22Rv1 (cell line): ENCODE measurements around the gene ATXN7L3.

Experiments used
- H3K27ac ChIP-seq: fragments of 450-650 bp; 2 replicates; pipeline ENCODE4 v1.5.1; 2017
- ZFX ChIP-seq: fragments of 450-650 bp; IDR thresholded peaks from 2 replicates; pipeline ENCODE4 v1.6.1; 2017; ENCODE audit warnings: antibody characterized with exemption, borderline replicate concordance
- TF ChIP-seq, protein P1 (sequence below): fragments of 450-650 bp; IDR thresholded peaks from 2 replicates; pipeline ENCODE4 v1.5.1; 2017; ENCODE audit warnings: mild to moderate bottlenecking

ATXN7L3 gene

DNA sequence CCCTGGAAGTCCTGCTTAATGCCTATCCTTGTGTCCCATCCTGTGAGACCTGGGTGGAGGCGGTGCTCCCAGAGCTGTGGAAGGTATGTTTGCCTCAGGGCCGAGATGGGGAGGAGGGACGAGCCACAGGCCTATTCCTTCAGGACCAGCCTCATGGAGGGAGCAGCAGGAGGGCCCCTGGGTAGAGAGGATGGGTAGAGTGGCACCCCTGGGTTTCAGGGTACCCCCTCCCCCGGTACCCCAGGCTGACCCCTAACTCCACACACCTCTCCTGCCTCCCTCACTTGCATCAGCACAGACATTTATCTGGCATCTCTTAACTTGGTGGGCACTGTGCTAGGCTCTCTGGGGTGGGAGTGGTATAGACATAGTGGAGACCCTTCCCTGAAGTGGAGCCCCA lies 22.0 kb downstream of the ATXN7L3 start:
- H3K27ac ChIP-seq: no peak overlapping the region

DNA sequence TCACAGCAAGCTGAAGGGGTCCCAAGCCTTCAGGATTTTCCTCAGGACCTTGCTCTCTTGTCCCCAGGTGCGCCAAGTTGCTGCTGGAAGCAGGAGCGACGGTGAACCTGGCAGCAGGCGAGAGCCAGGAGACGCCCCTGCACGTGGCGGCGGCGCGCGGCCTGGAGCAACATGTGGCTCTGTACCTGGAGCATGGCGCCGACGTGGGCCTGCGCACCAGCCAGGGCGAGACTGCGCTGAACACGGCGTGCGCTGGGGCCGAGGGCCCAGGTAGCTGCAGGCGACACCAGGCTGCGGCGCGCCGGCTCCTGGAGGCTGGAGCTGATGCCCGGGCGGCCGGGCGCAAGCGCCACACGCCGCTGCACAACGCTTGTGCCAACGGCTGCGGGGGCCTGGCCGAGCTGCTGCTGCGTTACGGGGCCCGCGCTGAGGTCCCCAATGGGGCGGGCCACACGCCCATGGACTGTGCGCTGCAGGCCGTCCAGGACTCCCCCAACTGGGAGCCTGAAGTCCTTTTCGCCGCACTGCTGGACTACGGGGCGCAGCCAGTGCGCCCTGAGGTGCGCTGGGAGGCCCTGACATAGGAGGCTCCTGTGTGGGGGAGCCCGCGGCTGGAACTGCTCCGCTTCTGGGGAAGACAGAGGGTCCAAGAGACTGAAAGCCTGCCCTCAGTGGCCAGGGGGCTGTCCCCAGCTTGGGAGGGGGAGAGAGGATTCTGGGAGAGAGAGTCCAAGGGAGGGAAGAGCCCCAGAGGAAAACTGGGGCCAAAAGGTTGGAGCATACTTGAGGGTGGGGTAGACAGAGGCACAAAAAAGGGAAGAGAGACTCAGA lies 22.8 kb downstream of the ATXN7L3 start:
- H3K27ac ChIP-seq: no peak overlapping the region
- TF ChIP-seq, protein P1, sequence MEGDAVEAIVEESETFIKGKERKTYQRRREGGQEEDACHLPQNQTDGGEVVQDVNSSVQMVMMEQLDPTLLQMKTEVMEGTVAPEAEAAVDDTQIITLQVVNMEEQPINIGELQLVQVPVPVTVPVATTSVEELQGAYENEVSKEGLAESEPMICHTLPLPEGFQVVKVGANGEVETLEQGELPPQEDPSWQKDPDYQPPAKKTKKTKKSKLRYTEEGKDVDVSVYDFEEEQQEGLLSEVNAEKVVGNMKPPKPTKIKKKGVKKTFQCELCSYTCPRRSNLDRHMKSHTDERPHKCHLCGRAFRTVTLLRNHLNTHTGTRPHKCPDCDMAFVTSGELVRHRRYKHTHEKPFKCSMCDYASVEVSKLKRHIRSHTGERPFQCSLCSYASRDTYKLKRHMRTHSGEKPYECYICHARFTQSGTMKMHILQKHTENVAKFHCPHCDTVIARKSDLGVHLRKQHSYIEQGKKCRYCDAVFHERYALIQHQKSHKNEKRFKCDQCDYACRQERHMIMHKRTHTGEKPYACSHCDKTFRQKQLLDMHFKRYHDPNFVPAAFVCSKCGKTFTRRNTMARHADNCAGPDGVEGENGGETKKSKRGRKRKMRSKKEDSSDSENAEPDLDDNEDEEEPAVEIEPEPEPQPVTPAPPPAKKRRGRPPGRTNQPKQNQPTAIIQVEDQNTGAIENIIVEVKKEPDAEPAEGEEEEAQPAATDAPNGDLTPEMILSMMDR: no peak
- TF ChIP-seq ZFX: no peak

More for the DNA sequence above, 22.0 kb downstream of the ATXN7L3 start:
- TF ChIP-seq, protein P1: no peak
- no peak for TF ChIP-seq ZFX

DNA sequence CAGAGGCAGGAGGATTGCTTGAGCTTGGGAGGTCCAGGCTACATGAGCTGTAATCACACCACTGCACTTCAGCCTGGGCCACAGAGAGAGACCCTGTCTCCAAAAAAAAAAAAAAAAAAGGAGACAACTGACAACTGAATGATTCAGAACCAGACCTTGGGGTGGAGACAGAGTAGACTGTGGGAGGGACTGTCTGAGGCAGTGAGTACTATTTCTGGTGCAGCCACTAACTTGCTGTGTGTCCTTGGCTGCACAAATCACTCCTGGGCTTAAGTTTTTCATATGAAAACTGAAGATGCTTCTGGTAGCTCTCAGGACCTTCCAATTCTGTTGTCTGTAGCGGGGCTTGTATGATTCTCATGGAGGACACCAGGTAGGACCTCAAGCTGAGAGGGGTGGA lies 23.4 kb downstream of the ATXN7L3 start:
- H3K27ac ChIP-seq: no peak overlapping the region
- no peak for TF ChIP-seq ZFX
- TF ChIP-seq, protein P1: no peak

DNA sequence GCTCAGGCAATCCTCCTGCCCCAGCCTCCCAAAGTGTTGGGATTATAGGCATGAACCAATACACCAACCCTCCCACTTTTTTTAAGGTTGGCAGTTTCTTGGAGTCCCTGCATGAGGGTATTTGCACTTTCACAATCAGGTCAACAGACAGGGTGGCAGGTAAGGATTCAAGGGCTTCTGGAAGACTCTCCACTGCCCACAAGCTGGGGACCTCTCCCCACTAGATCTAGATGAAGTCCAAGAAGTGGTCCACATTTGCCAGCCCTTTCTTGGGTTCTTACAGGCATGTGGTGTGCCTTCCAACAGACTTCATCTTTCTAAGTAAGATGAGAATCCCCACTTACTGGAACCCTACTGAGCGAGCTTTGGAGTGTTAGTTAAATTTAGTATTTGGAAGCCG lies 25.3 kb downstream of the ATXN7L3 start:
- no peak overlapping the region for H3K27ac ChIP-seq
- TF ChIP-seq ZFX: no peak
- TF ChIP-seq, protein P1: no peak

DNA sequence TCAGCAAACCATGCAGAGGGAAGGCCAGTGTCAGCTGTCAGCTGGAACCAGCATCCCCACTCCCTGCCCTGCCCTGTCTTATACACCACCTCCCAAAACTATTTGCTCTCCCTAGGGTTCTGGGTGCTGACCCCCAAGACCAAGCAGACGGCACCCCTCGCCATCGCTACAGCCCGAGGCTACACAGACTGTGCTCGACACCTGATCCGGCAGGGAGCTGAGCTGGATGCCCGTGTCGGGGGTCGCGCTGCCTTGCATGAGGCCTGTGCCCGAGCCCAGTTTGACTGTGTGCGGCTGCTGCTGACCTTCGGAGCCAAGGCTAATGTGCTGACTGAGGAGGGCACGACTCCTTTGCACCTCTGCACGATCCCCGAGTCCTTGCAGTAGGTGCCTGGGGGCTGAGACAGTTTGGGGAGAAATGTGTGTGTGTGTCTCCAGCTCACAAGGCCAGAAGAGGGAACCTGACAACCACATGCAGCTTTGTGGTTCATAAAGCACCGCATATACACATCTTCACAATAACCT lies 27.7 kb downstream of the ATXN7L3 start:
- TF ChIP-seq, protein P1: no peak
- no peak for TF ChIP-seq ZFX
- peak overlapping the region; percentile 91 for H3K27ac ChIP-seq

DNA sequence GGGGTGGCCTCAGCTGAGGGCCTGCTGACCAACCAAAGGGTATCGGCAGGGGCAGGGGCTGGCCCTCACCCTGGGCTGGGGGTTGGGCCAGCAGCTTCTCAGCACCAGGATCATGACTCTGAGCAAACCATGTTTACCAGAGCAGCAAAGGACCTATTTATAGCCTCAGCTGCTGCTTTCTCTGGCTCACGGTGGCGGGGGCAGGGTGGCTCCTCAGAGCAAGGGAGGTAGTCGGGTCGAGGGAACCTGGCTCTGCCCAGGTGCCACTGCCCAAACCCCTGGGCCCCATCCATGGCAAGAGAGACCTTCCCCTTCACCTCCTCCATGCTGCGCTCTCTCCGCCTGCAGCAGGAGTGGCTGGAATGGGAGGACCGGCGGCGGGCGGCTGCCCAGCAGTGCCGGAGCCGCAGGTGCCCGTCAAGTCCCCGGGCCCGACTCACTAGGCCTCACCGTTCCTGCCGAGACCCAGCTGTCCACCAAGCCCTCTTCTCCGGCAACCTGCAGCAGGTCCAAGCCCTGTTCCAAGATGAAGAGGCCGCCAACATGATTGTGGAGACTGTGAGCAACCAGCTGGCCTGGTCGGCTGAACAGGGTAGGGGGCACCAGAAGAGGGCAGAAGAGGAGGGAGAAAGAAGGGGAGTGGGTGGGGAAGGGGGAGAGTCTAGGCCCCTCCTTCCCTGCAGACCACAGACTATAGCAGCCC lies 29.0 kb downstream of the ATXN7L3 start, which contains the start of gene ASB16:
TSS of gene ASB16 (plus strand) at position 206 of the 703 bp plus-strand sequence. CDS start at position 292, 86 bp downstream.
- no peak for TF ChIP-seq ZFX
- TF ChIP-seq, protein P1: 0 out of 2 replicates have a peak, but pooled peaks have one; percentile 25
- peak within 1 kb of the TSS; percentile 91 for H3K27ac ChIP-seq

DNA sequence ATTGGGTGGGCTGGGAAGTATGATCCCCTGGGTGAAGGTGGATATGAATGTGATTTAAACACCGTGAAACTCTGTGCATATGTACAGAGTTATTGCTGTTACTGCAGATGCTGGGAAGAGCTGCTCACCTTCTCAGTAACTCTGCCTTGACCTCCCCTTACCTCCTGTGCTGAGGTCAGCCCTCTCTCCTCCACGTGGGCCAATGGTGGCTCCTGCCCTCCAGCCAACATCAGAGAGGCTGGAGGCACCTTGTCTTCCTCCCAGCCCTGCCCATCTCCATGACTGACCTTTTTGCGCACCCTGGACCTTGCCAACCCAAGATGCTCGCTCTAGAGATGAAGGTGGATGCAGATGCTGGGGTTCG lies 29.6 kb downstream of the ATXN7L3 start:
- TF ChIP-seq, protein P1: no peak
- no peak for TF ChIP-seq ZFX
- H3K27ac ChIP-seq: peak overlapping the region; percentile 91
